SK-N-MC (cell line): Measurements from ENCODE around the gene RARRES2.

Source experiments
- EZH2 ChIP-seq: fragments of 200-600 bp; sonication (generic); IDR thresholded peaks from one replicate; pipeline ENCODE4 v1.6.1; 2017; ENCODE audit warnings: antibody characterized with exemption
- FOXP2 ChIP-seq: optimal IDR thresholded peaks from 2 replicates; pipeline ENCODE3; 2011; ENCODE audit warnings: mild to moderate bottlenecking, moderate library complexity; ENCODE audit not compliant: insufficient read depth; ENCODE audit errors: extremely low read length, control extremely low read depth
- POLR2AphosphoS5 ChIP-seq: IDR thresholded peaks from 2 replicates; pipeline ENCODE4 v1.6.1; 2012; ENCODE audit warnings: mild to moderate bottlenecking, low read depth, low read length, borderline replicate concordance

- TF ChIP-seq EZH2 (no peak), POLR2AphosphoS5 (no peak), FOXP2 (no peak)
Measured at GRCh38 chr7:150371131-150371995, 29.9 kb upstream of the RARRES2 start.
